HG02763 (cell line): Measurements from ENCODE around the gene NEAT1.
A peak's percentile ranks its signal among the peaks of the same experiment; 100 is the strongest.
"Not testable (repeated sequence)": the region's sequence is repeated elsewhere in the genome, so short reads cannot be mapped to it uniquely, and the experiment has no call there.

ENCODE experiments used
- ATAC-seq: cut with Tn5 transposase; IDR thresholded peaks from one replicate; pipeline ENCODE4 v1.9.1; 2021; ENCODE audit warnings: mild to moderate bottlenecking, moderate library complexity; ENCODE audit not compliant: unreplicated experiment

NEAT1 gene

GRCh38 chr11:65404638-65405339, 17.8 kb upstream of the NEAT1 start:
- ATAC-seq = no peak

DNA sequence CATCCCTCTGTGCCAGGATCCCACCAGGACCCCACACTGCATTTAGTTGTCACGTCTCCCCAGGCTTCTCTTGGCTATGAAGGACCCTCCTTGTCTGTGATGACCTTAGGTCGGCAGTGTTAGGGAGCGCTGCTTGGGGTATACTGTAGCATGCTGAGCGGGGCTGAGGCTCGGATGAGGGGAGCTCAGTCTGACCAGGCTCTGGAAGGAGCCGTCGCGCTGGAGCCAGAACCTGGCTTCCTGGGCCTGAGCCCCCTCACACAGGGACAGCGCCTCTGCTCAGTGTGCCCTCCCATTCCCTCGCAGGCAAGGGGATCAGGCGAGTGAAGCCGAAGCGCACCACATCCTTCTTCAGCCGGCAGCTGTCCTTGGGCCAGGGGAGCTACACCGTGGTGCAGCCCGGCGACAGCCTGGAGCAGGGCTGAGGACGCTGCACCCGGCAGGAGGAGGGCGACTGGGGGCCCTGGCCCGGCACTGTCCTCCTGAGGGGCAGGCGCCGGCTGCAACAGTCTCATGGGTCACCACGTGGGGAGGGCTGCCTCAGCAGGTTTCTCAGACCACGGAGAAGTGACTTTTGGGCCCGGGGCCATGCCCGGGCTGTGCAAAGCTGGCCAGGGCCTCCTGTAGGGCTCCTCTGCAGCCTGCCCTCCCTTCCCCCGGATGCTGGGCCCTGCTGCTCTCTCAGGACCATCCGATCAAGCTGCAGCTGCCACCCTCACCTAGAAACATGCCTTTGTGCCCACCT, 11.5 kb upstream of the NEAT1 start:
- no peak for ATAC-seq

DNA sequence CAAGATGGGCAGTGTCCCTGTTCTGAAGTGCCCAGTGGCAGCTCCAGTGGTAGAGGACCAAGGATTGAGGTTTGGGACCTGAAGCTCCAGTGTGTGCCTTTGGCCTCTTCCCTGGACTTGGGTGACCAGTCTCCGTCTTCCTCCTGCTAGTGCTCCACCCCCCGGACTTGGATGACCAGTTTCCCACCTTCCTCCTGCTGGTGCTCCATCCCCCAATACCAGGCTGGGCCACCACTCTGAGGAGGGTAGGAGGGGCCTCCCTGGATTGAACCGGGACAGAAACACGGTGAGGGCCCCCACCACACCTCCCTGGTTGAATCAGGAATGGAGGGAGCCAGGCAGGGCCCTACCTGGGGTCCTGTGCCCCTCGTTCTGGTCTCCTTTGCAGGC, 10.9 kb upstream of the NEAT1 start:
- no peak for ATAC-seq

- no peak for ATAC-seq
Observed at GRCh38 chr11:65412271-65413076, 10.1 kb upstream of the NEAT1 start.

DNA sequence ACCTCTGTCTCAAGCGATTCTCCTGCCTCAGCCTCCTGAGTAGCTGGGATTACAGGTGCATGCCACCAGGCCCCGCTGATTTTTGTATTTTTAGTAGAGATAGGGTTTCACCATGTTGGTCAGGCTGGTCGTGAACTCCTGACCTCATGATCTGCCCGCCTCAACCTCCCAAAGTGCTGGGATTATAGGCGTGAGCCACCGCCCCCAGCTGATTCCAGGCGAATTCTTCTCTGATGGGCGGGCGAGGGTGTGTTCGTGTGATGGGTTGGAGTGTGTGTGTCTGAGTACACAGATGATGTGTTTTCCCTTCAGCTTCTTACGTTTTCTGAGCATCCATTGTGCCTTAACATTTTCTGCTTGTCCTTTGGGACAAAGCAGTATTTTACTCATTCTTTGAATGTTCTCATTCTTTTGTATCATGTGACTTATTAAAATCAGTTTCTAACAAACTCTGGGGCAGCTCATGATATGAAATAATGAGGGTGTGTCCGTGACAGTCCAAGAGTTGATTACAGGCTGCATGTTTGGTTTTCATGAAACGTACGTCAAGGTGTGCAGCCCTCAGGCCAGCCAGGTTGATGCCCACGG, 9.4 kb upstream of the NEAT1 start:
- ATAC-seq = not testable (repeated sequence)

GRCh38 chr11:65414776-65415498, 7.7 kb upstream of the NEAT1 start:
- no peak for ATAC-seq

- ATAC-seq = no peak
Observed at GRCh38 chr11:65415499-65416340, 6.9 kb upstream of the NEAT1 start.

DNA sequence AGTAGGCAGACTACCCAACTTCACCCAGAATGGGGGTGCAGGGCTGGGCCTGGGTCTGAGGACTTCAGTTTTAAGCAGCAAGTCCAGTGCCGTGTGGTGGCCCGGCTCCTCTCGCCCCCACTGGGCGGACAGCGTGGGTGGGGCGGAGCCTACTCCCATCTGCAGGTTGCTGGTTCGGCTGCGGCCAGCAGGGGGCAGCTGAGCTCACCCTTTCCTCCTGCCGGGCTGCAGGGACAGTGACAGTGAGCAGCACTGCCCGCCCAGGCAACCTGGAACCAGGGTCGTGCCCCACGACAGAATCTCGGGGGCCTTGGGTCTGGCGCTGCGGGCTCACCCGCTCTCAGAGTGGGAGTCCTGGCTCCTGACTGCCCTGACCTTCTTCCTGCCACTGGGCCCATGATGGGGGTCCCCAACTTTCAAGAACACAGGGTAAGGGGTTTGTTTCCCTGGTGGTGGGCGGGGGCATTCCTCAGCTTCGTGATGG, 6.2 kb upstream of the NEAT1 start:
- ATAC-seq = peak; percentile 32

GRCh38 chr11:65416841-65417701, 5.5 kb upstream of the NEAT1 start:
- no peak for ATAC-seq

DNA sequence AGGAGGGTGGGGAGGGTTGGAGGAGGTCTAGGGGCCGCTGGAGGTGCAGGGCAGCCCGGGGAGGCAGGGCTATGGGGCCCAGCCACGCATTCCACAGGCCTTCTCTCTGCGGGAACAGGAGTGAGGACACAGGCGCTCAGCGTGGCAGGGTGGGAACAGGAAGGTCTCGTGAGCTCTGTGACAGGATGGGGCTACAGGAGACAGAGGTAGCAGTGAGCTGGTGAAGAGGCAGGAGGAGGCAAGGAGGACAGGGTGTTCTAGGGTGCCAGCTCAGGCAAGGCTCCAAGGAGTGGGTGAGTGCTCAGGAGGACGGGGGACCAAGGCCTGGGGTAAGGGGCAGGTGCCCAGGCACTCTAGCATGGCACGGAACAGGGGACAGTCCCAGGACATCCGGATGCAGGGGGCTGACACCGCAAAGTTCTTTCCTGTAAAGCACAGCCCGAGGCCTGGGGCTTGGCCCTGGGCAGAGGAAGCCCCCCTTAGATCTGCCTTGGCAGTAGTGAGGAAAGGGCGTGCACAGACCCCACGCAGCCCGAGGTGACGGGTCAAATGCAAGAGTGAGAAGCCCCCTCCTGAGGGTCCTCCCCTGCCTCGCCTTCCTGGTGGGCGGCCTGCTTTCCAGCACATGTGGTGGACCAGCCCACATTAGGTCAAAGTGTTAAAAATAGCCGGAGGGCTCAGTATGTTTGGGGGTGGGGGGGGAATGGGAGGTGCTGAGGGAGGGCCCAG, 4.7 kb upstream of the NEAT1 start:
- no peak for ATAC-seq

GRCh38 chr11:65418431-65418680, 4.2 kb upstream of the NEAT1 start:
- ATAC-seq = no peak

DNA sequence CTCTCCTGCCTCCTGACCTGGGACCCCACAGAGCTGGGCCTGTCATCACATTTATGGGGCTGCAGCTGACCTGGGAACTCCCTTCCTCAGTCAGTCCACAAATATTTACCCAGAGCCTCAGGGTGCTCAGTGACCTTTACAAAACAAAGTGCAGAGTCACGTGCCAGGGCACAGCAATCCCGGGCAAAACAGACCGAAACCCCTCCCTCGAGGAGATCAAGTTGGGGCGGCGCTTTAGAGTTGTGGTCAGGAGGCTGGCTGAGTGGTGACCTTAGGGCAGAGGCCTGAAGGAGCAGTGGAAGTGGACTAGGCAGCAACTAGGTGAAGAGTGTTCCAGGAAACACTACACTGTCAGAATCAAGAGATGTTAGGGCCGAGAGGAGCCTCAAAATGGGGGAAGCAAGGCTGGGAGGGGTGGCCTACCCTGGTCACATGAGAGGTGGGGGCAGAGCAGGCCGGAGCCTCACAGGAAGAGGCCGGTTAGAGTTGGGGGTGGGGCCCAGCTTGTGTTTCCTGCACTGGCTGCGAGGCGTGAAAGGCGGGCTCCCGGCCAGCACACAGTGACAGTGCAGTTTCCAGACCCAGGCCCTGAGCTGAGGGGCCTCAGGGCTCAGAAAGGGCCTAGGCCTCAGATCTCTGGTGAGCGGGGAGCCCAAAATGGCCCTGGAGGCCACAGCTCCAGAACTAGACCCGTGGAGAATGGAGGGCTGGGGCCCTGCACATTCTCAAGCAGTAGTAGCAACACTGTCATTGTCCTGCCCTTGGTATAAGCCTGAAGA, 3.7 kb upstream of the NEAT1 start:
- ATAC-seq = peak; percentile 31

DNA sequence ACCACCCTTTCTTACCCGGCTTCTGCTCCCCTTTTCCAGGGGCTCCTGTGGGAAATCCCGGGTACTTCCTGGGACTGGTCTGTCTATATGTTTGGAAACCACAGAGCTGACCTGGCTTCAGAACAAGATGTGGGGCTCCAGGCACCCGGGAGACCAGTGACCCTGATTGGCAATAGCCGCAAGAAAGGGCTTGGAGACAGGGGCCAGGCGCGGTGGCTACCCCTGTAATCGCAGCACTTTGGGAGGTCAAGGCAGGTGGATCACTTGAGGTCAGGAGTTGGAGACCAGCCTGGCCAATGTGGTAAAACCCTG, 3.2 kb upstream of the NEAT1 start:
- no peak for ATAC-seq

- ATAC-seq = no peak
Observed at GRCh38 chr11:65419772-65420481, 2.7 kb upstream of the NEAT1 start.

- no peak for ATAC-seq
Observed at GRCh38 chr11:65420506-65420905, 2.1 kb upstream of the NEAT1 start.

GRCh38 chr11:65420979-65421793, 1.4 kb upstream of the NEAT1 start:
- no peak for ATAC-seq
